ENCODE data around the gene SH3BGRL. TPM values are rescaled to one million over a fixed set of nuclear protein-coding genes. Genes with fewer than 3 reads are reported as not detected.

Gene SH3BGRL
- total RNA-seq, 1 experiment from 2014 or later, result 26.4 TPM

DNA sequence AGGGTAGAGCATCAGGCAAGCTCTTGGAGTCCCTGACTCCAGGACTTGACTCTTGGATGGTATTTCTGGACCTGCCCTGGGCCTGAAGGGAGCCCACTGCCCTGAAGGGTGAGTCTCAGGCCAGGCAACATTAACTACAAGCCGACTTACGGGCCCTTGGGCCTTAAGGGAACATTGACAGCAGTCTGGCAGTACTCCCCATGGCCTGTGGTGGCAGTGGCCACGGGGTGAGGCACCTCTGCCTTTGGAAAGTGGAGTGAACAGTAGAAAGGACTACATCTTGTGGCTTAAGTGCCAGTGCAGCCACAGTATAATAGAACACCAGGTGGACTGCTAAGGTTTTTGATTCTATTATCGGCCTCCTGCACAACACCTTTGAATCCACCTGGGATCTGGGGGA is 36.3 kb downstream of the SH3BGRL start:
- BruUV-seq (replicated peaks), result no TSS peak
- Histone ChIP-seq H3K9ac (ENCODE audit: low read length) (no peak overlapping the region), H3K9me2 (replicated peaks; ENCODE audit: low read length) (no peaks in the 10 kb centered on the region), H3K27ac (ENCODE audit: low read length) (no peak overlapping the region), H4K20me1 (ENCODE audit: low read length) (no peaks in the 10 kb centered on the region), H2AFZ (ENCODE audit: low read length) (no peak overlapping the region), H3K9me3 (ENCODE audit: low read length) (no peaks in the 10 kb centered on the region), H3K4me3 (ENCODE audit: low read length) (no peak overlapping the region), H3K36me3 (ENCODE audit: low read depth, low read length) (no peaks in the 10 kb centered on the region), H3K4me1 (ENCODE audit: insufficient read depth, low read length) (no peaks in the 10 kb centered on the region; the same call in 1 of the 2 replicates), H3F3A (ENCODE audit: low read length, unreplicated experiment) (no peaks in the 10 kb centered on the region), H3K79me2 (ENCODE audit: low read length) (no peaks in the 10 kb centered on the region), H3K4me2 (ENCODE audit: low read length) (no peak overlapping the region), H3K27me3 (ENCODE audit: low read length) (no peaks in the 10 kb centered on the region)
- no peak for DNase-seq
- CTCF ChIA-PET, result no interaction called here
- intact Hi-C loops (cut with micrococcal nuclease), result no loop called here
- ATAC-seq, result no peak
- POLR2A ChIA-PET (ENCODE audit: unreplicated experiment), result no interaction called here
- no peak for TF ChIP-seq CTCF (conservative IDR thresholded peaks at IDR 0.05; ENCODE audit: low read depth, low read length)
- TF ChIP-seq EZH2 (IDR thresholded peaks at IDR 0.05; ENCODE audit: low read length, unreplicated experiment), result no peak
- TF ChIP-seq EZH2phosphoT487 (IDR thresholded peaks at IDR 0.05; ENCODE audit: borderline replicate concordance, low read length), result no peak

DNA sequence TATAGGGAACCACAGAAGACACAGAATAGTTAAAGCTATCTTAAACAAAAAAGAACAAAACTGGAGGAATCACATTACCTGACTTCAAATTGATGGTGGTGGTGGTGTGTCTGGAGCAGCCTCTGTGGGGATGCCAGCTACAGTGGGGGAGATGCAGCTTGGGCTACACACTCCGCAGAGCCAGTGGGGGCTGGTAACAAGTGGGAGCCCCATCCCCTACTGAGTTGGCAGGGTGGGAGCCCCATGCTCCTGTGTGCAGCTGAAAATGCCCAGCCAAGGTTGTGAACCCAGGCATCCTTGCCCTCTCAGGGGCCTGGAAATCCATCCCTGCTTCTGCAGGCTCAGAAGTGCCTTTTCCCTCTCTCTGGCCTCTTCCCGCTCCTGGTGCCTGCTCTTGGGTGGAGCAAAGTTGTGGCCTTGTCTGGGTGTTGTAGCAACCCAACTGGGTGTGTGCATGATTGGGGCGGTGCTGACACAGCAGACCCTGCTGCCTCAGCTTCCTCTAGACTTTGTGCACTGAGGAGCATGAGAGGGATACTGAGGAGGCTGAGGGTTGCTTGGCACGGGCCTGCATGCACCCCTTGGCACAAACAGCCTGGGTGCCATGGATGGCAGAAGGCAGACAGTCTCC is 38.9 kb downstream of the SH3BGRL start:
- no peaks in the 10 kb centered on the region for H3F3A ChIP-seq (ENCODE audit: low read length, unreplicated experiment)
- no peak overlapping the region for H2AFZ ChIP-seq (ENCODE audit: low read length)
- CTCF ChIA-PET, result no interaction called here
- DNase-seq, result no peak
- H3K4me3 ChIP-seq (ENCODE audit: low read length), result no peak overlapping the region
- H3K9me3 ChIP-seq (ENCODE audit: low read length), result no peaks in the 10 kb centered on the region
- BruUV-seq (replicated peaks), result no TSS peak
- TF ChIP-seq CTCF (conservative IDR thresholded peaks at IDR 0.05; ENCODE audit: low read depth, low read length), result no peak
- no peak for TF ChIP-seq EZH2 (IDR thresholded peaks at IDR 0.05; ENCODE audit: low read length, unreplicated experiment)
- TF ChIP-seq EZH2phosphoT487 (IDR thresholded peaks at IDR 0.05; ENCODE audit: borderline replicate concordance, low read length), result no peak
- no peaks in the 10 kb centered on the region for H3K36me3 ChIP-seq (ENCODE audit: low read depth, low read length)
- H3K9ac ChIP-seq (ENCODE audit: low read length), result no peak overlapping the region
- no peak for ATAC-seq
- no peak overlapping the region for H3K4me2 ChIP-seq (ENCODE audit: low read length)
- no peaks in the 10 kb centered on the region for H3K9me2 ChIP-seq (replicated peaks; ENCODE audit: low read length)
- intact Hi-C loops (cut with micrococcal nuclease), result no loop called here
- H3K27ac ChIP-seq (ENCODE audit: low read length), result no peak overlapping the region
- POLR2A ChIA-PET (ENCODE audit: unreplicated experiment), result no interaction called here
- H3K79me2 ChIP-seq (ENCODE audit: low read length), result no peaks in the 10 kb centered on the region
- H3K27me3 ChIP-seq (ENCODE audit: low read length), result no peaks in the 10 kb centered on the region
- H4K20me1 ChIP-seq (ENCODE audit: low read length), result no peaks in the 10 kb centered on the region
- H3K4me1 ChIP-seq (ENCODE audit: insufficient read depth, low read length), result no peaks in the 10 kb centered on the region; the same call in 1 of the 2 replicates

- Histone ChIP-seq H3K9me3 (ENCODE audit: low read length) (no peaks in the 10 kb centered on the region), H3K4me2 (ENCODE audit: low read length) (no peak overlapping the region), H3K79me2 (ENCODE audit: low read length) (no peaks in the 10 kb centered on the region), H3F3A (ENCODE audit: low read length, unreplicated experiment) (no peaks in the 10 kb centered on the region), H3K9ac (ENCODE audit: low read length) (no peak overlapping the region), H3K4me3 (ENCODE audit: low read length) (no peak overlapping the region), H3K36me3 (ENCODE audit: low read depth, low read length) (no peaks in the 10 kb centered on the region), H3K9me2 (replicated peaks; ENCODE audit: low read length) (no peaks in the 10 kb centered on the region), H2AFZ (ENCODE audit: low read length) (no peak overlapping the region), H3K27me3 (ENCODE audit: low read length) (no peaks in the 10 kb centered on the region), H3K4me1 (ENCODE audit: insufficient read depth, low read length) (no peaks in the 10 kb centered on the region), H3K27ac (ENCODE audit: low read length) (no peak overlapping the region), H4K20me1 (ENCODE audit: low read length) (no peaks in the 10 kb centered on the region)
- ATAC-seq (no peak), DNase-seq (no peak)
- no peak for TF ChIP-seq EZH2 (IDR thresholded peaks at IDR 0.05; ENCODE audit: low read length, unreplicated experiment)
- no peak for TF ChIP-seq EZH2phosphoT487 (IDR thresholded peaks at IDR 0.05; ENCODE audit: borderline replicate concordance, low read length)
- no peak for TF ChIP-seq CTCF (conservative IDR thresholded peaks at IDR 0.05; ENCODE audit: low read depth, low read length)
- intact Hi-C loops (cut with micrococcal nuclease), result no loop called here
- no TSS peak for BruUV-seq (replicated peaks)
- POLR2A ChIA-PET (ENCODE audit: unreplicated experiment), result no interaction called here
- CTCF ChIA-PET, result no interaction called here
Observed at GRCh38 chrX:81241753-81242152, 39.9 kb downstream of the SH3BGRL start.
